HepG2 (cell line): Measurements from ENCODE around the gene DAGLB. TPM values are rescaled to one million over a fixed set of nuclear protein-coding genes. Genes with fewer than 3 reads are reported as not detected.

Experiments used
- ARNT ChIP-seq: fragments of 450-650 bp; IDR thresholded peaks from 2 replicates; pipeline ENCODE4 v1.6.1; 2017
- BATF2 ChIP-seq: sonication (generic); formaldehyde crosslinking; IDR thresholded peaks from 2 replicates; pipeline ENCODE4 v1.8.0; 2022; ENCODE audit warnings: mild to moderate bottlenecking, missing genetic modification reagents, moderate library complexity
- EP300 ChIP-seq, 3 experiments: sonication (generic) in 1 of 3; formaldehyde crosslinking in 1 of 3; IDR thresholded peaks; 2 replicates each; pipeline versions ENCODE4 v1.5.1 to v1.6.1; 2011 to 2020; ENCODE audit warnings: low read depth in 2 of 3, low read length in 2 of 3, borderline replicate concordance in 1 of 3, improper control_type of control experiment in 1 of 3, mild to moderate bottlenecking in 1 of 3, missing genetic modification reagents in 1 of 3, moderate library complexity in 1 of 3
- FUBP1 ChIP-seq: sonication (generic); formaldehyde crosslinking; IDR thresholded peaks from 2 replicates; pipeline ENCODE4 v1.5.1; 2020; ENCODE audit warnings: missing genetic modification reagents, mild to moderate bottlenecking, borderline replicate concordance
- GATAD1 ChIP-seq: IDR thresholded peaks from 2 replicates; pipeline ENCODE4 v1.6.1; 2016; ENCODE audit warnings: missing genetic modification reagents, missing compliant biosample characterization
- KDM5B ChIP-seq: sonication (generic); formaldehyde crosslinking; IDR thresholded peaks from 2 replicates; pipeline ENCODE4 v1.4.0; 2020; ENCODE audit warnings: missing genetic modification reagents, mild to moderate bottlenecking, borderline replicate concordance
- KLF6 ChIP-seq: IDR thresholded peaks from 2 replicates; pipeline ENCODE4 v1.8.0; 2016; ENCODE audit warnings: missing biosample characterization, missing genetic modification reagents
- MEIS1 ChIP-seq: sonication (generic); formaldehyde crosslinking; IDR thresholded peaks from 2 replicates; pipeline ENCODE4 v1.9.0; 2021; ENCODE audit warnings: mild to moderate bottlenecking, missing genetic modification reagents, moderate library complexity, borderline replicate concordance
- MXI1 ChIP-seq: IDR thresholded peaks from 3 replicates; pipeline ENCODE4 v1.6.1; 2012; ENCODE audit warnings: low read depth, low read length, inconsistent platforms, borderline replicate concordance
- NCOA2 ChIP-seq: sonication (generic); formaldehyde crosslinking; IDR thresholded peaks from 2 replicates; pipeline ENCODE4 v1.8.0; 2022; ENCODE audit warnings: inconsistent platforms
- NR2F1 ChIP-seq, 2 experiments: fragments of 450-650 bp in 1 of 2; formaldehyde crosslinking in 1 of 2; IDR thresholded peaks; 2 replicates each; pipeline versions ENCODE4 v1.5.0 to v1.6.1; 2016 to 2020; ENCODE audit warnings: mild to moderate bottlenecking in 1 of 2, missing compliant biosample characterization in 1 of 2, missing genetic modification reagents in 1 of 2, moderate library complexity in 1 of 2
- RCOR2 ChIP-seq: IDR thresholded peaks from 2 replicates; pipeline ENCODE4 v1.6.1; 2016; ENCODE audit warnings: missing biosample characterization, missing genetic modification reagents
- SATB2 ChIP-seq: sonication (generic); formaldehyde crosslinking; IDR thresholded peaks from 2 replicates; pipeline ENCODE4 v1.5.0; 2020; ENCODE audit warnings: missing genetic modification reagents
- STAT5B ChIP-seq: sonication (generic); formaldehyde crosslinking; IDR thresholded peaks from 2 replicates; pipeline ENCODE4 v1.4.0; 2020; ENCODE audit warnings: missing genetic modification reagents
- TEAD3 ChIP-seq: optimal IDR thresholded peaks from 2 replicates; pipeline ENCODE3; 2016; ENCODE audit warnings: borderline replicate concordance
- THYN1 ChIP-seq: sonication (generic); formaldehyde crosslinking; IDR thresholded peaks from 2 replicates; pipeline ENCODE4 v1.8.1; 2023; ENCODE audit warnings: low read depth, mild to moderate bottlenecking, moderate library complexity, missing genetic modification reagents, borderline replicate concordance
- ZBED4 ChIP-seq: sonication (generic); formaldehyde crosslinking; IDR thresholded peaks from 2 replicates; pipeline ENCODE4 v1.4.0; 2020; ENCODE audit warnings: missing genetic modification reagents, borderline replicate concordance
- ZFP82 ChIP-seq: sonication (generic); formaldehyde crosslinking; IDR thresholded peaks from 2 replicates; pipeline ENCODE4 v1.5.1; 2020; ENCODE audit warnings: mild to moderate bottlenecking, missing genetic modification reagents, borderline replicate concordance
- ZFX ChIP-seq: sonication (generic); formaldehyde crosslinking; IDR thresholded peaks from 2 replicates; pipeline ENCODE4 v1.4.0; 2020; ENCODE audit warnings: mild to moderate bottlenecking, low read depth, missing genetic modification reagents, moderate library complexity
- ZKSCAN5 ChIP-seq: sonication (generic); formaldehyde crosslinking; IDR thresholded peaks from 2 replicates; pipeline ENCODE4 v1.5.1; 2020; ENCODE audit warnings: mild to moderate bottlenecking, missing genetic modification reagents
- ZMYM4 ChIP-seq: sonication (generic); formaldehyde crosslinking; IDR thresholded peaks from 2 replicates; pipeline ENCODE4 v1.8.1; 2023; ENCODE audit warnings: mild to moderate bottlenecking, missing genetic modification reagents
- ZNF274 ChIP-seq: sonication (generic); formaldehyde crosslinking; IDR thresholded peaks from 2 replicates; pipeline ENCODE4 v1.5.1; 2020; ENCODE audit warnings: mild to moderate bottlenecking, missing genetic modification reagents
- ZNF292 ChIP-seq: sonication (generic); formaldehyde crosslinking; IDR thresholded peaks from 2 replicates; pipeline ENCODE4 v1.8.1; 2022; ENCODE audit warnings: mild to moderate bottlenecking, low read depth, missing genetic modification reagents, borderline replicate concordance
- ZNF383 ChIP-seq: sonication (generic); formaldehyde crosslinking; IDR thresholded peaks from 2 replicates; pipeline ENCODE4 v1.4.0; 2020; ENCODE audit warnings: missing genetic modification reagents, mild to moderate bottlenecking, borderline replicate concordance
- ZNF788 ChIP-seq: sonication (generic); formaldehyde crosslinking; IDR thresholded peaks from 2 replicates; pipeline ENCODE4 v1.5.0; 2020; ENCODE audit warnings: mild to moderate bottlenecking, missing genetic modification reagents, borderline replicate concordance
- polyA plus RNA-seq, 8 experiments: library from polyadenylated mRNA; depleted of rRNA in 3 of 8; stranded (reverse) in 7 of 8; unstranded in 1 of 8; fragments of >200 nt; fragmentation: Illumina TruSeq in 4 of 8; extraction: Trizol in 4 of 8; gene quantifications; 2 replicates each; pipeline versions ENCODE4 v1.2.1 to v1.2.3, GENCODE V29; 2011 to 2016; ENCODE audit warnings: low read depth in 4 of 8, missing spikeins in 1 of 8, mixed read lengths in 1 of 8; ENCODE audit not compliant: insufficient read depth in 1 of 8
- total RNA-seq, 5 experiments: library from RNA; depleted of rRNA; stranded (reverse); fragments of >200 nt; fragmentation: Illumina TruSeq; extraction: Trizol; gene quantifications; 2 replicates each; pipeline ENCODE4 v1.2.3, GENCODE V29; 2016; ENCODE audit warnings: low read depth in 1 of 5

Gene DAGLB
- total and polyA plus RNA-seq, 2 of the 13 experiments (the other 11 are each of a cell fraction or from before 2014, with no cell fraction given): 7.9 to 9.8 TPM

GRCh38 chr7:6482307-6482706, 34.6 kb upstream of the DAGLB start (continued):
- TF ChIP-seq BATF2 (CRISPR knock-in tag) (no peak), ZNF788 (CRISPR knock-in tag) (no peak), ZNF292 (CRISPR knock-in tag) (0 out of 2 replicates have a peak, but pooled peaks have one; percentile 22), KLF6 (CRISPR knock-in tag) (no peak), FUBP1 (CRISPR knock-in tag) (no peak), ZBED4 (no peak), NR2F1 (CRISPR knock-in tag; IDR thresholded peaks at IDR 0.05) (no peak), ZMYM4 (0 out of 2 replicates have a peak, but pooled peaks have one; percentile 25), ZNF383 (CRISPR knock-in tag) (no peak), ZFX (CRISPR knock-in tag) (peak; percentile 55), TEAD3 (CRISPR knock-in tag) (peak; percentile 47), MXI1 (peak; percentile 34; the same call in 1 of the 3 replicates), THYN1 (CRISPR knock-in tag) (no peak), ZNF274 (no peak), GATAD1 (CRISPR knock-in tag) (0 out of 2 replicates have a peak, but pooled peaks have one; percentile 26), ZKSCAN5 (no peak), ZFP82 (CRISPR knock-in tag) (no peak), SATB2 (CRISPR knock-in tag) (no peak), EP300 (IDR thresholded peaks at IDR 0.05; ENCODE audit: low read depth in 2 of 2, low read length in 2 of 2) (peak in 1 of 2 experiments; percentile 67; a peak in 2 of 4 replicates), EP300 (CRISPR knock-in tag; IDR thresholded peaks at IDR 0.05; ENCODE audit: borderline replicate concordance) (no peak), KDM5B (no peak), NCOA2 (CRISPR knock-in tag) (peak; percentile 64; the same call in 1 of the 2 replicates), MEIS1 (CRISPR knock-in tag) (peak; percentile 57; the same call in 1 of the 2 replicates), RCOR2 (peak; percentile 54; the same call in 1 of the 2 replicates), STAT5B (CRISPR knock-in tag) (no peak), ARNT (no peak)
